Measurements from ENCODE around the gene SETD1A. TPM values are rescaled to one million over a fixed set of nuclear protein-coding genes. Genes with fewer than 3 reads are reported as not detected.
"Not testable (repeated sequence)": the region's sequence is repeated elsewhere in the genome, so short reads cannot be mapped to it uniquely, and the experiment has no call there.

The SETD1A gene
- total RNA-seq, 2 experiments from 2014 or later = 23.9 to 26.4 TPM

DNA sequence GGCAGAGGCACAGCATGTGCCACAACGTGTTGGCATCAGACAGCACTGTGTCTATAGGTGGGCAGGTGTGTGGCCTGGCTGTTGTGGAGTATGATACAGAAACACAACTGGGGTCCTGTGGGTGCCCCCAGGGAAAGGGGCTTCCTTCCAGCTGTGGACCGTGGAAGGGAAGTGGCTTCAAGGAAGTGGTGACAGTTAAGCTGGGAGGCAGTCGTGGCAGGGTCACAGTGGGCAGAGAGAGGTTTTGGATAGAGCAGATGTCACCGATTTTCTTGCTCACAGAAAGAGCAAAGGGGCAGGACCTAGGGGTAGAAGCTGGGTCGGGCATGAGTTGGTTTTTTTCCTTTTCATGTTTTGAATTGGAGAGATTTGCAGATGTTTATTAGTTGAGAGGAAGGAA lies 19.9 kb upstream of the SETD1A start:
- H3K4me3 Mint-ChIP-seq = no peak overlapping the region
- H3K27ac Mint-ChIP-seq = peak overlapping the region; percentile 69
- no peaks in the 10 kb centered on the region for H3K27me3 Mint-ChIP-seq
- ATAC-seq (no peak), DNase-seq (no peak)
- H3K36me3 Mint-ChIP-seq = peaks cover 6% of the 10 kb centered on the region
- H3K4me1 Mint-ChIP-seq = peaks cover 43% of the 10 kb centered on the region
- CTCF ChIA-PET = interaction anchor here (0.9 to 1.4 kb wide), 2 partner anchors 16 to 93 kb away, joined by 4 to 5 read pairs; no protein-coding TSS in a partner anchor
- no peaks in the 10 kb centered on the region for H3K9me3 Mint-ChIP-seq (ENCODE audit: low read depth)

DNA sequence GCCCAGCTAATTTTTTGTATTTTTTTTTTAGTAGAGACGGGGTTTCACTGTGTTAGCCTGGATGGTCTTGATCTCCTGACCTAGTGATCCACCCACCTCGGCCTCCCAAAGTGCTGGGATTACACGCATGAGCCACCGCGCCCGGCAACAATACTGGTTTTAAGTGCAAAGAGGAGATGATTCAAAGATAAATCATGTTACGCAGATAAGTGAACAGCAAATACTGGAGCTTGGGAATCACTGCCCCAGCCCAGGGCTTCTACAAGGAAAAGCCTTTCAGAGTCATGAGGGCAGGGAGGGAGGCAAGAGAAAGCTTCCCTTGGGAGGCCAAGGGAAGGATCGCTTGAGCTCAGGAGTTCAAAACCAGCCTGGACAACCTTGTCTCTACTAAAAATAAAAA lies 18.0 kb upstream of the SETD1A start:
- Mint-ChIP-seq H3K36me3 (peaks cover 17% of the 10 kb centered on the region), H3K4me1 (peaks cover 50% of the 10 kb centered on the region)
- H3K9me3 Mint-ChIP-seq (ENCODE audit: low read depth); H3K4me3 Mint-ChIP-seq; ATAC-seq; H3K27ac Mint-ChIP-seq; DNase-seq; H3K27me3 Mint-ChIP-seq: not testable (repeated sequence)
- CTCF ChIA-PET = interaction anchor here (1.0 to 4.0 kb wide), 4 partner anchors 14 to 203 kb away, joined by 4 to 68 read pairs (median 6); no protein-coding TSS in a partner anchor

DNA sequence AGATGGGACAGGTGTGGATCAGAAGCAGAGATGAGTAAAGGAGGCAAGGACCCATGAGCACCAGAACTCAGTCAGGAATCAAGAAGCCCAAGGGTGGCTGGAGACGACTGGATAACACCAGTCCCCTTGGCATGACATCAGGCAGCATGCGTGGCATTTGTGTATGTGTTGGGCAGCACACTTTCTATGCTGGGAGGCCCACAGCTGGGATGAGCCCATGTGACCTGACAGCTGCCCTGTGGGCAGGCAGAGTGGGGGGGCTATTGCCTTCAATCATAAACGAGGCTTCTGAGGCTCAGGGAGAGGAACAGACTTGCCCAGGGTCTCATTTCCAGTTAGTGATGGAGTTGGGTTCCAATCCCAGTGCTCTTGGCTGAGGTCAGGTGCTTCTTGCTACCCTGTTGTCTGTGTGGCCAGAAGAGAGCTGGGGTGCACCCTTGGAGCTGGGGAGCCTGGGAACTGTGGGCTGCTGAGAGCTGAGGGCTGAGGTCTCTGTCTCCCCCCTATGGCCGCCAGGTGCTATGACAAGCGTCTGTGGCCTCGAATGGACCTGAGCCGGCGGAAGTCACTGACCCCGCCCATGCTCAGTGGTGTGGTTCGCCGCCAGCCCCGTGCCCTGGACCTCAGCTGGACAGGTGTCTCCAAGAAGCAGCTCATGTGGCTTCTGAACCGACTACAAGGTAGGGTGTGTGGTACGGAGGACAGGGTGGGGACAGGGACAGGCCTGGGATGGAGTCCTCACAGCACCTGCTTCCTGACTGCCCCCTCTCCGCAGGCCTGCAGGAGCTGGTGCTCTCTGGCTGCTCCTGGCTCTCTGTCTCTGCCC lies 15.7 kb upstream of the SETD1A start:
- H3K27me3 Mint-ChIP-seq = no peaks in the 10 kb centered on the region
- ATAC-seq (peak; percentile 96), DNase-seq (peak; percentile 86)
- peaks cover 41% of the 10 kb centered on the region for H3K4me1 Mint-ChIP-seq
- H3K9me3 Mint-ChIP-seq (ENCODE audit: low read depth) = no peaks in the 10 kb centered on the region
- H3K27ac Mint-ChIP-seq = peak overlapping the region; percentile 80
- H3K4me3 Mint-ChIP-seq = peak overlapping the region; percentile 69
- peaks cover 22% of the 10 kb centered on the region for H3K36me3 Mint-ChIP-seq
- CTCF ChIA-PET = interaction anchor here (0.6 to 5.2 kb wide), 42 partner anchors 9 to 1167 kb away, joined by 3 to 68 read pairs (median 4); partner anchors contain the start of genes KAT8, PHKG2, PRR14 and SETD1A

DNA sequence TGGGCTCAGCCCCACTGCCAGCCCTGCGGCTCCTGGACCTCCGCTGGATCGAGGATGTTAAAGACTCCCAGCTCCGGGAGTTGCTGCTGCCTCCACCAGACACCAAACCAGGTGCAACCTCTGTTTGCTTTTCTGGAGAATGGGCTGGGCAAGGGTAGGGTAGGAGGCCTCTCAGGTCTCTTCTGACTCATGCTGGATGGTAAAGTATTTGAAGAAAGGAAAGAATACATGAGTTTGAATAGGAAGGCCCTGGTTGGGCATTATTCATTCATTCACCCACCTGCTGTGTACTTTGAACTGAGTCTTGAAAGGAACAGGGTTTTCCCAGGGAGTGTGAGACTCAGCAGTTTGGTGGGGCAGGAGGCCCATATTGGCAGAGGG lies 15.1 kb upstream of the SETD1A start:
- CTCF ChIA-PET = interaction anchor here (0.6 to 5.2 kb wide), 33 partner anchors 8 to 1168 kb away, joined by 3 to 68 read pairs (median 4); partner anchors contain the start of genes KAT8, PHKG2, PRR14 and SETD1A
- Mint-ChIP-seq H3K4me3 (peak overlapping the region; percentile 69), H3K9me3 (ENCODE audit: low read depth) (no peaks in the 10 kb centered on the region), H3K4me1 (peaks cover 36% of the 10 kb centered on the region), H3K27ac (peak overlapping the region; percentile 80), H3K27me3 (no peaks in the 10 kb centered on the region), H3K36me3 (peaks cover 22% of the 10 kb centered on the region)
- ATAC-seq = no peak
- DNase-seq = no peak

DNA sequence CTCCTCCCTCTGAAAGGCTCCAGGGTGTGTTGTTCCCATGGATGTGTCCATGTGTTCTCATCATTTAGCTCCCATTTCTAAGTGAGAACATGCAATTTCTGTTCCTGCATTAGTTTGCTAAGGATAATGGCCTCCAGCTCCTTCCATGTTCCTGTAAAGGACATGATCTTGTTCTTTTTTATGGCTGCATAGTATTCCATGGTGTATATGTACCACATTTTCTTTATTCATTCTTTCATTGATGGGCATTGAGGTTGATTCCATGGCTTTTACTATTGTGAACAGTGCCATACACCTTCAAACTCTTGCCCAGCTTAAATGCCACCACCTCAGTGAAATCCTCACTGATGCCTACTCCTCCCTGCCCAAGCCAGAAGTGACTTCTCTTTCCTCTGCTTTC lies 13.2 kb upstream of the SETD1A start:
- Mint-ChIP-seq H3K4me3 (no peak overlapping the region), H3K9me3 (ENCODE audit: low read depth) (no peaks in the 10 kb centered on the region), H3K27ac (no peak overlapping the region), H3K4me1 (peaks cover 29% of the 10 kb centered on the region), H3K27me3 (no peaks in the 10 kb centered on the region), H3K36me3 (peaks cover 21% of the 10 kb centered on the region)
- ATAC-seq (no peak), DNase-seq (no peak)
- CTCF ChIA-PET = interaction anchor here (0.8 to 5.2 kb wide), 9 partner anchors 8 to 212 kb away, joined by 3 to 38 read pairs (median 4); no protein-coding TSS in a partner anchor

DNA sequence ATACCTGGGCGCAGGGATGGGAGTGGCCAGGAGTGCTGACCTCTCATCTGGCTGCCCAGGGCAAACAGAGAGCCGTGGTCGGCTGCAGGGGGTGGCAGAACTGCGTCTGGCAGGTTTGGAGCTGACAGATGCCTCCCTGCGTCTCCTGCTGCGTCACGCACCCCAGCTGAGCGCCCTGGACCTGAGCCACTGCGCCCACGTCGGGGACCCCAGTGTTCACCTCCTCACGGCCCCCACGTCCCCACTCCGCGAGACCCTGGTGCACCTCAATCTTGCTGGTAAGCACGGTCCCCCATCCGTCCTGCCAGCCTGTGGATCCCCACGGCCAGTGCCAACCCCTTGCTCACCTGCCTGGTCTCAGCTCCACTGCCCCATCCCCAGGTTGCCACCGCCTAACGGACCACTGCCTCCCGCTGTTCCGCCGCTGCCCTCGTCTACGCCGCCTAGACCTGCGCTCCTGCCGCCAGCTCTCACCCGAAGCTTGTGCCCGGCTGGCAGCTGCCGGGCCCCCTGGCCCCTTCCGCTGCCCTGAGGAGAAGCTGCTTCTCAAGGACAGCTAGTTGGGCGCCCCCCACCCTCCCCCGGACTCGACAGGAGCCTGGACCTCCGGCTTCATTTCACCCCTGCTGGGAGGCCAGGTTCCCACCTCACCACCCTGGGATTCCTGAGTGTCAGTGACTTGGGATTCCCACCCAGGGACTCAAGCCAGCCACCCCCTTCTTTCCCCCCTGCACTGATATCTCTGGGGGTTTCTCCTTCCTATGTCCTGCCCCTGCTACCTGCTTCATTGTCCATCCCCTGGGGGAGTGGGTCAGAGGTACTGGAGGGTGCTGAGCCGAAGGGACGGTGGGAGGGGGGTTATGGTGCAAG lies 10.6 kb upstream of the SETD1A start:
- Mint-ChIP-seq H3K4me3 (no peak overlapping the region), H3K36me3 (peaks cover 18% of the 10 kb centered on the region), H3K9me3 (ENCODE audit: low read depth) (no peaks in the 10 kb centered on the region), H3K4me1 (peaks cover 35% of the 10 kb centered on the region), H3K27ac (no peak overlapping the region), H3K27me3 (no peaks in the 10 kb centered on the region)
- no peak for DNase-seq
- CTCF ChIA-PET = interaction anchor here (1.0 kb wide), 1 partner anchor 922 kb away, joined by 3 read pairs; no protein-coding TSS in a partner anchor
- ATAC-seq = no peak

DNA sequence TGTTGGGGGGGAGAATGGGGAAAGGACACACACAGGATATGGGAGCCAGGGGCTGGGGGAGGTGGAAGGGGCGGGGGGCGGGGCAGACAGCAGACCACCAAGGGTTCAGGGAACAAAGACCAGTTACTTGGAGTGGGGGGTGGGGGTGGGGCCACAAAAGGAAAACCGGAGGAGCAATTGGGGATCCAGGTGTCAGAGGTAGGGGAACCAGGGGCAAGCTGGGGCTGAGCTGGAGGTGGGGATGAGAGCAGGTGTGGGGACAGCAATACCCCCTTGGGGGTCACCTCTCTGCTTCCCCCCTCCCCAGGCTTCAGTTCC lies 10.1 kb upstream of the SETD1A start:
- CTCF ChIA-PET = no interaction called here

DNA sequence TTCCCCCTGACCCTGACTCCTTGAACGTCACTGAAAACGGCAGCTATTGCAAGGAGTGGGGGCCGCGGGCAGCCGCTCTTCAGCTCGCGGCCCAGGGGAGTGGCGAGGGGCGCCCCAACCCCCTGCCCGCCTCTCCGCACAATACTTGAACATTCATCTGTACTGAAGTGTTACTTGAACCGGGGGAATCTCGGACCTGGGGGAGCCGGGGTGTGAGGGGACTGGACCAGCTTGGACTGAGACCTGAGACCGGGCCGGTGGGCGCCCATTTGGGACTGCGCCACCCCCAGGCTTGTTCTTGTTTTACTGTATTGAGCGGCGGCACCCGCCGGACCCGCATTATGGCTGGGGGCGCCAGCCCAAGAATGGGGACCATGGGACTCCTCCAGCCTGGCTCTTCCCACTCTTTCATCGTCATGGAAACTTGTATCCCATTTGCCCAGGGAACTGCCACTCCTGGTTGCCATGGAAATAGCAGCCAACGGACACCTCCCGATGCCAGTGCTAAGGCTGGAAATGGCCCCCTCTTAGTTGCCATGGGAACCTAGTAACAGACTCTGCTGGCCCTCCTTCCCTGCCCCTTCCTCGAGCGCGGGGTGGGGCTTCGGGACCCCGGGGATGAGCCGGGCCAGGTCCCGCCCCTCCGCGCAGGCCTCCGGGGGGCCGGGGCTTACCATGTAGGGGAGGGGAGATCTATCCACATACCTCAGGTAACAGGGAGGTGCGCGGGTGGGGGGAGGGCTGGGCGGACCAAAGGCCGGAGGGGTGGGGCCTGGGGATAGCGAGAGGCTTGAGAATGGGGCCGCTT lies 9.5 kb upstream of the SETD1A start:
- Mint-ChIP-seq H3K4me3 (no peak overlapping the region), H3K4me1 (peaks cover 25% of the 10 kb centered on the region), H3K36me3 (peaks cover 14% of the 10 kb centered on the region), H3K27ac (no peak overlapping the region), H3K27me3 (no peaks in the 10 kb centered on the region), H3K9me3 (ENCODE audit: low read depth) (no peaks in the 10 kb centered on the region)
- CTCF ChIA-PET = no interaction called here
- peak; percentile 5 for ATAC-seq
- DNase-seq = no peak

More for the DNA sequence above, 10.1 kb upstream of the SETD1A start:
- H3K4me3 Mint-ChIP-seq = no peak overlapping the region
- ATAC-seq (no peak), DNase-seq (no peak)
- H3K9me3 Mint-ChIP-seq (ENCODE audit: low read depth) = no peaks in the 10 kb centered on the region
- no peak overlapping the region for H3K27ac Mint-ChIP-seq
- H3K4me1 Mint-ChIP-seq = peaks cover 29% of the 10 kb centered on the region
- no peaks in the 10 kb centered on the region for H3K27me3 Mint-ChIP-seq
- peaks cover 18% of the 10 kb centered on the region for H3K36me3 Mint-ChIP-seq

DNA sequence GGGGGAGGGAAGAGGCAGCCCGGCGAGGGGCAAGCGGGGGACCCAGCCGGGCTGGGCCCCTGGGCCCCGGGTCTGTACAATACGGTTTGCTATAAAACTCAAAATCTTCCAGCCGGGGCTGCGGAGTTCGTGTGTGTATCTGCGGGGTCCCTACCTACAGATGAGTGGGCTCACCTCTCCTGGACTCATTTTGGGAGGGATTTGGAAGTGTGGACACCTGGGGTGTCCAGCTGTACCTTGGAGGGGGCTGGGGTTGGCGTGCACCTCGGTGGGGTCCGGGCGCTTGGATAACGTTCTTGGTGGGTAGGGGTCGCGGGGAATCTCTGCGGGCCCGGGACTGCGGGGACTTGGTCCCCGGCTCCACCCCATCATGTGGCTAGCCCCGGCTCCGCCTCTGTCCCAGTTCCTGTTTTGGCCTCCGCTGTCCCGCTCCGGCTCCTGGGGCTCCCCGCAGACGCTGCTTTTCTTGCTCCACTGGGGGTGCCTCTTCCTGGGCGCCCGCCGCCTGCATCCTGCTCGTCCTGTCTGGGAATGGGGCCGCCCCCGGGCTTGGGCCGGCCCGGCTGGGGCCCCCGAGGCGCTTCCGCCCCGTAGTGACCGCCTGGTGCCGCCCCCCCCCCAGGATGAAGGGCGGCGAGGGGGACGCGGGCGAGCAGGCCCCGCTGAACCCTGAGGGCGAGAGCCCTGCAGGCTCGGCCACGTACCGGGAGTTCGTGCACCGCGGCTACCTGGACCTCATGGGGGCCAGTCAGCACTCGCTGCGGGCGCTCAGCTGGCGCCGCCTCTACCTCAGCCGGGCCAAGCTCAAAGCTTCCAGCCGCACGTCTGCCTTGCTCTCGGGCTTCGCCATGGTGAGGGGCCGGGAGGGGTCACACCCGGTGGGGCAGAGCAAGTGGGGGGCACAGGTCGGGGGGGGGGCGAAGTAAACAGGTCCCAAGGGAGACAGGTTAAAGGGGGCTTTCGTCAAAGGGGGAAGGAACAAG lies 8.6 kb upstream of the SETD1A start, which contains the start of gene ORAI3:
ORAI3 (plus strand) TSS at position 402 of the 983 bp plus-strand sequence; CDS start at position 624, 222 bp downstream.
- Mint-ChIP-seq H3K4me3 (peak within 1 kb of the TSS; percentile 83), H3K9me3 (ENCODE audit: low read depth) (no peaks in the 10 kb centered on the region), H3K4me1 (peaks cover 28% of the 10 kb centered on the region), H3K36me3 (peaks cover 10% of the 10 kb centered on the region), H3K27me3 (no peaks in the 10 kb centered on the region), H3K27ac (peak within 1 kb of the TSS; percentile 89)
- ATAC-seq (peak; percentile 74), DNase-seq (peak; percentile 76)
- CTCF ChIA-PET = interaction anchor here (1.1 to 2.0 kb wide), 6 partner anchors 13 to 928 kb away, joined by 3 to 6 read pairs (median 4); no protein-coding TSS in a partner anchor

DNA sequence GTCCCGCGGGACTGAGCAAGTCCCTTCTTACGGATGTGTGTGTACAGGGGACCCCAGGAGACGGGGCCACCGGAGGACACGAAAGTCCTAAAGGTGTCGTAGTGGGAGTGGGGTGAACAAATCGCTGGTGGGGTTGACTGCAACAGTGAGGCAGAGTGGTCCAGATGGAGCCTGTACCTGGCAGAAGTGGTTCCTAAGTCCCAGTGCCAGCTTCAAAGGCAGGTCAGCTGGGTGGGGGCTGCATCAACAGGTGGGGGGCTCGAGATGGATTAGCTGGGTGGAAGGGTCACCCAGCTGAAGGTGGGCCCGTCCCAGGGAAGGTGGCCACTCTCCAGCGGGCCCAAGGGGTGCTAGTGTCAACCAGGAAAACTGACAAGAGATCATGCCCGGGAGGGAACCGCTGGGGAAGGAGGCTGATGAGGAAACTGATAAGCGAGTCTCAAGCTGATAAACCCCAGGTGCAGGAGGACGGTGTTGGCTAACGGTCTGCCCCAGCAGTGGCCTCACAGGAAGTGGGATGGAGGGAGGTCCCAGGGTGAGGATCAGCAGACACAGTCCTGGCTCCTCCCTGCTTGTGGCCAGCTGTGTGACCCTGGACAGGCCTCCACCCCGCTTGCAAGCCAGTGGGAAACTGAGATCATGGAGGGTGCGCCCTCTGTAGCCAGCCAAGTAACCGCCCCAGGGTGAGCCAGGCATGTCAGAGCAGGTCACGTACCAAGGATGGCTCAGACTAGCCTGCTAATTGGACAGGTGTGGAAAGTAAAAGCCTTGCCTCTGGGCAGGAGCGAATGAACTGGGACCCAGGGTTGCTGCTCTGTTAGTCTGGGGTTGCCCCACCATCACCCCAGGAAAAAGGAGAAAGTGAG lies 7.7 kb upstream of the SETD1A start:
- Mint-ChIP-seq H3K4me1 (peaks cover 26% of the 10 kb centered on the region), H3K9me3 (ENCODE audit: low read depth) (no peaks in the 10 kb centered on the region), H3K4me3 (peak overlapping the region; percentile 83), H3K27ac (peak overlapping the region; percentile 89), H3K27me3 (no peaks in the 10 kb centered on the region), H3K36me3 (peaks cover 5% of the 10 kb centered on the region)
- DNase-seq (peak; percentile 78), ATAC-seq (peak; percentile 55)
- CTCF ChIA-PET = interaction anchor here (0.7 to 2.5 kb wide), 10 partner anchors 8 to 927 kb away, joined by 3 to 11 read pairs (median 4); partner anchors contain the start of gene HSD3B7

DNA sequence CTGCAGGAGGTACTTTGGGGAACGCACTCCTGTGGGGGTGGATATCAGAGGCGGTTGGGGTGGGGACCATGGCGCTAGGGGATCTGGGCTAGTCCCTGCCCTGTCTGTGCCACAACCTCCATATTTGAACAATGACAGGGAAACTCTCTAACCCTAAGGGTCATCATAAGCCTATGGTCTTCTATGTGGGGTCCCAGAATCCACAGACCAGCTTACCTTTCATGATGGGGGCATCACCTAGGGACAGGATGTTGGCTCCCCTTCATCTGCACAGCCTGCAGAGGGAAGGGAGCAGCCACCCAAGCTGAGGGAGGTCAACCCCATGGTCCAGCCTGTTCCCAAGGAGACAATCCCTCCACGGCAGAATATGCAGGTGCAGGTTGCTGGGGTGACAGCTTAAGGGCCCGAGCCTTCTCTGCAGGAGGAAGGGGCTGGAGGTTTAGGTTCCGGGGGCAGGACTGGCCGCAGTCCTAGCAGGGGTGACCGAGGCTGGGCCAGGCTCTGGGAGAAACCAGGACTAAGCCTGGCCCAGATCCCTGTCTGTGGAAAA lies 7.0 kb upstream of the SETD1A start:
- H3K27me3 Mint-ChIP-seq = no peaks in the 10 kb centered on the region
- peak overlapping the region; percentile 89 for H3K27ac Mint-ChIP-seq
- no peak for DNase-seq
- peak overlapping the region; percentile 83 for H3K4me3 Mint-ChIP-seq
- no peaks in the 10 kb centered on the region for H3K9me3 Mint-ChIP-seq (ENCODE audit: low read depth)
- H3K36me3 Mint-ChIP-seq = peaks cover 2% of the 10 kb centered on the region
- ATAC-seq = no peak
- H3K4me1 Mint-ChIP-seq = peaks cover 26% of the 10 kb centered on the region
- CTCF ChIA-PET = interaction anchor here (0.5 to 2.5 kb wide), 8 partner anchors 8 to 272 kb away, joined by 3 to 11 read pairs (median 4); partner anchors contain the start of gene HSD3B7
